HepG2 (cell line): ENCODE measurements around the gene ACACA. TPM values are rescaled to one million over a fixed set of nuclear protein-coding genes. Genes with fewer than 3 reads are reported as not detected.

ENCODE experiments used
- FOXA3 ChIP-seq: IDR thresholded peaks from 2 replicates; pipeline ENCODE4 v1.6.1; 2016; ENCODE audit warnings: missing genetic modification reagents, missing compliant biosample characterization
- HDAC6 ChIP-seq: fragments of 200-600 bp; sonication (generic); IDR thresholded peaks from 2 replicates; pipeline ENCODE4 v1.7.0; 2017; ENCODE audit warnings: mild to moderate bottlenecking, antibody characterized with exemption, low read length, low read depth
- MED1 ChIP-seq: sonication (generic); formaldehyde crosslinking; IDR thresholded peaks from 2 replicates; pipeline ENCODE4 v1.4.0; 2020; ENCODE audit warnings: missing genetic modification reagents
- MXD4 ChIP-seq: IDR thresholded peaks from 2 replicates; pipeline ENCODE4 v1.6.1; 2016; ENCODE audit warnings: mild to moderate bottlenecking, missing biosample characterization, missing genetic modification reagents
- RAD21 ChIP-seq: fragments of 450-650 bp; formaldehyde crosslinking; IDR thresholded peaks from 2 replicates; pipeline ENCODE4 v1.5.0; 2020; ENCODE audit warnings: mild to moderate bottlenecking
- RBM39 ChIP-seq: fragments of 200-400 bp; formaldehyde crosslinking; IDR thresholded peaks from one replicate; pipeline ENCODE4 v1.6.1; 2018; ENCODE audit warnings: antibody characterized with exemption, mild to moderate bottlenecking, low read depth, low read length; ENCODE audit not compliant: poor library complexity, severe bottlenecking
- RFX3 ChIP-seq: IDR thresholded peaks from 2 replicates; pipeline ENCODE4 v1.6.1; 2016; ENCODE audit warnings: missing biosample characterization, missing genetic modification reagents
- RXRB ChIP-seq: IDR thresholded peaks from 2 replicates; pipeline ENCODE4 v1.6.1; 2016; ENCODE audit warnings: borderline replicate concordance, missing genetic modification reagents, missing compliant biosample characterization
- SMAD3 ChIP-seq: sonication (generic); formaldehyde crosslinking; IDR thresholded peaks from 2 replicates; pipeline ENCODE4 v1.4.0; 2020; ENCODE audit warnings: missing genetic modification reagents
- TEAD3 ChIP-seq: optimal IDR thresholded peaks from 2 replicates; pipeline ENCODE3; 2016; ENCODE audit warnings: borderline replicate concordance
- ZNF280B ChIP-seq: sonication (generic); formaldehyde crosslinking; IDR thresholded peaks from 2 replicates; pipeline ENCODE4 v1.5.0; 2020; ENCODE audit warnings: missing genetic modification reagents, mild to moderate bottlenecking, borderline replicate concordance
- ZNF331 ChIP-seq: sonication (generic); formaldehyde crosslinking; IDR thresholded peaks from 2 replicates; pipeline ENCODE4 v1.4.0; 2020; ENCODE audit warnings: missing genetic modification reagents
- ZNF501 ChIP-seq: sonication (generic); formaldehyde crosslinking; IDR thresholded peaks from 2 replicates; pipeline ENCODE4 v1.5.1; 2020; ENCODE audit warnings: mild to moderate bottlenecking, moderate library complexity, missing genetic modification reagents
- ZNF574 ChIP-seq: sonication (generic); formaldehyde crosslinking; IDR thresholded peaks from 2 replicates; pipeline ENCODE4 v1.4.0; 2020; ENCODE audit warnings: missing genetic modification reagents
- ZNF589 ChIP-seq: sonication (generic); formaldehyde crosslinking; conservative IDR thresholded peaks from 2 replicates; pipeline ENCODE4 v1.8.0; 2022; ENCODE audit warnings: mild to moderate bottlenecking, moderate library complexity, missing genetic modification reagents
- ZNF772 ChIP-seq: sonication (generic); formaldehyde crosslinking; IDR thresholded peaks from 2 replicates; pipeline ENCODE4 v1.5.0; 2020; ENCODE audit warnings: mild to moderate bottlenecking, missing genetic modification reagents
- polyA plus RNA-seq, 8 experiments: library from polyadenylated mRNA; depleted of rRNA in 3 of 8; stranded (reverse) in 7 of 8; unstranded in 1 of 8; fragments of >200 nt; fragmentation: Illumina TruSeq in 4 of 8; extraction: Trizol in 4 of 8; gene quantifications; 2 replicates each; pipeline versions ENCODE4 v1.2.1 to v1.2.3, GENCODE V29; 2011 to 2016; ENCODE audit warnings: low read depth in 4 of 8, missing spikeins in 1 of 8, mixed read lengths in 1 of 8; ENCODE audit not compliant: insufficient read depth in 1 of 8
- total RNA-seq, 5 experiments: library from RNA; depleted of rRNA; stranded (reverse); fragments of >200 nt; fragmentation: Illumina TruSeq; extraction: Trizol; gene quantifications; 2 replicates each; pipeline ENCODE4 v1.2.3, GENCODE V29; 2016; ENCODE audit warnings: low read depth in 1 of 5
- TF ChIP-seq, protein P1 (sequence below): sonication (generic); formaldehyde crosslinking; IDR thresholded peaks from 2 replicates; pipeline ENCODE4 v1.4.0; 2020; ENCODE audit warnings: mild to moderate bottlenecking, missing genetic modification reagents, borderline replicate concordance
- TF ChIP-seq, protein P2 (sequence below), 2 experiments: sonication (generic) in 1 of 2; formaldehyde crosslinking in 1 of 2; IDR thresholded peaks; 2 replicates each; pipeline versions ENCODE4 v1.4.0 to v1.6.1; 2018 to 2020; ENCODE audit warnings: missing genetic modification reagents in 2 of 2, borderline replicate concordance in 1 of 2, low read depth in 1 of 2, mild to moderate bottlenecking in 1 of 2, missing biosample characterization in 1 of 2

The ACACA gene
- total and polyA plus RNA-seq, 2 of the 13 experiments (the other 11 are each of a cell fraction or from before 2014, with no cell fraction given), result 39.2 to 47.2 TPM

GRCh38 chr17:37373530-37374159, 33.0 kb downstream of the ACACA start (continued):
- TF ChIP-seq, protein P1, sequence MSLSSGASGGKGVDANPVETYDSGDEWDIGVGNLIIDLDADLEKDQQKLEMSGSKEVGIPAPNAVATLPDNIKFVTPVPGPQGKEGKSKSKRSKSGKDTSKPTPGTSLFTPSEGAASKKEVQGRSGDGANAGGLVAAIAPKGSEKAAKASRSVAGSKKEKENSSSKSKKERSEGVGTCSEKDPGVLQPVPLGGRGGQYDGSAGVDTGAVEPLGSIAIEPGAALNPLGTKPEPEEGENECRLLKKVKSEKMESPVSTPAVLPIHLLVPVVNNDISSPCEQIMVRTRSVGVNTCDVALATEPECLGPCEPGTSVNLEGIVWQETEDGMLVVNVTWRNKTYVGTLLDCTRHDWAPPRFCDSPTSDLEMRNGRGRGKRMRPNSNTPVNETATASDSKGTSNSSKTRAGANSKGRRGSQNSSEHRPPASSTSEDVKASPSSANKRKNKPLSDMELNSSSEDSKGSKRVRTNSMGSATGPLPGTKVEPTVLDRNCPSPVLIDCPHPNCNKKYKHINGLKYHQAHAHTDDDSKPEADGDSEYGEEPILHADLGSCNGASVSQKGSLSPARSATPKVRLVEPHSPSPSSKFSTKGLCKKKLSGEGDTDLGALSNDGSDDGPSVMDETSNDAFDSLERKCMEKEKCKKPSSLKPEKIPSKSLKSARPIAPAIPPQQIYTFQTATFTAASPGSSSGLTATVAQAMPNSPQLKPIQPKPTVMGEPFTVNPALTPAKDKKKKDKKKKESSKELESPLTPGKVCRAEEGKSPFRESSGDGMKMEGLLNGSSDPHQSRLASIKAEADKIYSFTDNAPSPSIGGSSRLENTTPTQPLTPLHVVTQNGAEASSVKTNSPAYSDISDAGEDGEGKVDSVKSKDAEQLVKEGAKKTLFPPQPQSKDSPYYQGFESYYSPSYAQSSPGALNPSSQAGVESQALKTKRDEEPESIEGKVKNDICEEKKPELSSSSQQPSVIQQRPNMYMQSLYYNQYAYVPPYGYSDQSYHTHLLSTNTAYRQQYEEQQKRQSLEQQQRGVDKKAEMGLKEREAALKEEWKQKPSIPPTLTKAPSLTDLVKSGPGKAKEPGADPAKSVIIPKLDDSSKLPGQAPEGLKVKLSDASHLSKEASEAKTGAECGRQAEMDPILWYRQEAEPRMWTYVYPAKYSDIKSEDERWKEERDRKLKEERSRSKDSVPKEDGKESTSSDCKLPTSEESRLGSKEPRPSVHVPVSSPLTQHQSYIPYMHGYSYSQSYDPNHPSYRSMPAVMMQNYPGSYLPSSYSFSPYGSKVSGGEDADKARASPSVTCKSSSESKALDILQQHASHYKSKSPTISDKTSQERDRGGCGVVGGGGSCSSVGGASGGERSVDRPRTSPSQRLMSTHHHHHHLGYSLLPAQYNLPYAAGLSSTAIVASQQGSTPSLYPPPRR (CRISPR knock-in tag), result no peak
- TF ChIP-seq RAD21 (peak; percentile 91), MXD4 (CRISPR knock-in tag) (0 out of 2 replicates have a peak, but pooled peaks have one; percentile 51), ZNF501 (CRISPR knock-in tag) (peak; percentile 33; the same call in 1 of the 2 replicates), RXRB (CRISPR knock-in tag) (peak; percentile 18; the same call in 1 of the 2 replicates), ZNF589 (CRISPR knock-in tag) (no peak), ZNF772 (CRISPR knock-in tag) (0 out of 2 replicates have a peak, but pooled peaks have one; percentile 21), ZNF574 (CRISPR knock-in tag) (peak; percentile 30; the same call in 1 of the 2 replicates), TEAD3 (peak; percentile 46), MED1 (CRISPR knock-in tag) (peak; percentile 35; the same call in 1 of the 2 replicates), RBM39 (no peak), ZNF331 (peak; percentile 21; the same call in 1 of the 2 replicates), RFX3 (CRISPR knock-in tag) (no peak), FOXA3 (CRISPR knock-in tag) (peak; percentile 40; the same call in 1 of the 2 replicates), ZNF280B (CRISPR knock-in tag) (no peak), SMAD3 (peak; percentile 64; the same call in 1 of the 2 replicates), HDAC6 (no peak)
- TF ChIP-seq, protein P2, sequence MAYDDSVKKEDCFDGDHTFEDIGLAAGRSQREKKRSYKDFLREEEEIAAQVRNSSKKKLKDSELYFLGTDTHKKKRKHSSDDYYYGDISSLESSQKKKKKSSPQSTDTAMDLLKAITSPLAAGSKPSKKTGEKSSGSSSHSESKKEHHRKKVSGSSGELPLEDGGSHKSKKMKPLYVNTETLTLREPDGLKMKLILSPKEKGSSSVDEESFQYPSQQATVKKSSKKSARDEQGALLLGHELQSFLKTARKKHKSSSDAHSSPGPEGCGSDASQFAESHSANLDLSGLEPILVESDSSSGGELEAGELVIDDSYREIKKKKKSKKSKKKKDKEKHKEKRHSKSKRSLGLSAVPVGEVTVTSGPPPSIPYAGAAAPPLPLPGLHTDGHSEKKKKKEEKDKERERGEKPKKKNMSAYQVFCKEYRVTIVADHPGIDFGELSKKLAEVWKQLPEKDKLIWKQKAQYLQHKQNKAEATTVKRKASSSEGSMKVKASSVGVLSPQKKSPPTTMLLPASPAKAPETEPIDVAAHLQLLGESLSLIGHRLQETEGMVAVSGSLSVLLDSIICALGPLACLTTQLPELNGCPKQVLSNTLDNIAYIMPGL (CRISPR knock-in tag; IDR thresholded peaks at IDR 0.05; ENCODE audit: borderline replicate concordance in 1 of 2, low read depth in 1 of 2), result peak; percentile 66 to 73; a peak in 3 of 4 replicates
